HG02610 (cell line): ENCODE data around the gene ZNF532.

ENCODE experiments used
- ATAC-seq: cut with Tn5 transposase; IDR thresholded peaks from one replicate; pipeline ENCODE4 v1.9.1; 2021; ENCODE audit warnings: mild to moderate bottlenecking, moderate library complexity; ENCODE audit not compliant: unreplicated experiment

ZNF532 gene

GRCh38 chr18:58870130-58870529 is 5.5 kb downstream of the ZNF532 start:
- no peak for ATAC-seq

- no peak for ATAC-seq
Measured at GRCh38 chr18:58870621-58871020, 5.9 kb downstream of the ZNF532 start.

DNA sequence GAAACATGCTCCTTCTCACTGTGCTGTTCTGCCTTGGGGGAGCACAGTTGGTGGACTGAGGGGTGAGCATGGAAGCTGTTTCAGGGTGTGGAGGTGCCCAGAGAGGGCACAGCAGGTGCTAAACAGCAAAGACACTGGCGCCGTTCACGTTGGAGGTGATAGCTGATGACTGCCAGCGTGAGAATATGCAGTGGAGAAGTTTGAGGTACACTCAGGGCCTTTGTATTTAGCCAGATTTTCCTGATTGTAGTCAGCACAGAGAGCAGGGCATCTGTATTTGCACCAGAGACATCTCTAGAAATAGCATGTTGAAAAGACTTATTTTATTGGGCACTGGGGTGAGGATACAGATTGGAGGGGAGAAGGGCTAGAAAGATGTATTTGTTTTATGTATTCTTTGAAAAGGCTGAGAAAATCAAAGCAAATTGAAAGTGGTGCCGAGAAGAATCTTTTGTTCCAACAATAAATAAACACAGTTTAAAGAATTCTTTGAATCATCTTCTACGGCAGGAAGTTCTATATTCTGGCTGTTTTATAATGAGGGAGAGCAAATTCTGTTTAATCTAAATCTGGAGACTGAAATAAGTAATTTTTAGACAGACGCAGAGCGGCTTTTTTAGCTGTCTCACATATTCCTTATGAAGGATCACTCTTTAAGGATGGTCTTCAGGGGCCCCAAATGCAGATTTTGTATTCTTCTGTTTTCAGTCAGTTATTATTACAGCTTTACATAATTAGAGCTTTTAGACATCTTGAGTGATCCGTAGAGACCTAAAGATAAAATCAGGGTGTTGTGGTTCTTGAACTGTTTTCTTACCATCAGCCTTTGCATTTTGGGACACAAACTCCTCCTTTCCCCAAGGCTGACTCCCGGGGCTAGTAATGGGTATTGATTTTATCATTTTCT is 7.1 kb downstream of the ZNF532 start:
- ATAC-seq, result no peak

GRCh38 chr18:58878640-58879039 is 14.0 kb downstream of the ZNF532 start:
- ATAC-seq, result no peak

DNA sequence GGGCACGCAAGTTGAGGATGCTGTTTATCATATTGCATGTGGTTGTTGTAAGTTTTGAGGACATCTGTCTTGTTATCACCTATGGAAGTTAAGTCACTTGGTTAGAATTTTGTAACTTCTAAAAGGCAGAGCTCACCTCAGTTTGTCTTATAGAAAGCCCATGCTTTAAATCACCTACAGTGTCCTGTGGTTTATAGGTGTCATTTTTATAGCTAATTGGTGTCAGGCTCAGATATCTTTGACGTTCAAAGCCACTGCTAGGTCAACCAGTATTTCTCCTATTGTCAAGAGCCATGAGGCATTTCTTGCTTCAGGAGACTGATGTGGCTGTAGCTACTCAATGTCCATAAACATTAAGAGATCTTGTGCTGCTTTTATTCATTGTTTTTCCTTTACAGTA is 16.8 kb downstream of the ZNF532 start:
- ATAC-seq, result no peak

GRCh38 chr18:58882044-58882443 is 17.4 kb downstream of the ZNF532 start:
- ATAC-seq, result no peak

- no peak for ATAC-seq
Measured at GRCh38 chr18:58882686-58883085, 18.0 kb downstream of the ZNF532 start.

- ATAC-seq, result no peak
Measured at GRCh38 chr18:58884680-58885079, 20.0 kb downstream of the ZNF532 start.

- ATAC-seq, result no peak
Measured at GRCh38 chr18:58886431-58886830, 21.8 kb downstream of the ZNF532 start.

DNA sequence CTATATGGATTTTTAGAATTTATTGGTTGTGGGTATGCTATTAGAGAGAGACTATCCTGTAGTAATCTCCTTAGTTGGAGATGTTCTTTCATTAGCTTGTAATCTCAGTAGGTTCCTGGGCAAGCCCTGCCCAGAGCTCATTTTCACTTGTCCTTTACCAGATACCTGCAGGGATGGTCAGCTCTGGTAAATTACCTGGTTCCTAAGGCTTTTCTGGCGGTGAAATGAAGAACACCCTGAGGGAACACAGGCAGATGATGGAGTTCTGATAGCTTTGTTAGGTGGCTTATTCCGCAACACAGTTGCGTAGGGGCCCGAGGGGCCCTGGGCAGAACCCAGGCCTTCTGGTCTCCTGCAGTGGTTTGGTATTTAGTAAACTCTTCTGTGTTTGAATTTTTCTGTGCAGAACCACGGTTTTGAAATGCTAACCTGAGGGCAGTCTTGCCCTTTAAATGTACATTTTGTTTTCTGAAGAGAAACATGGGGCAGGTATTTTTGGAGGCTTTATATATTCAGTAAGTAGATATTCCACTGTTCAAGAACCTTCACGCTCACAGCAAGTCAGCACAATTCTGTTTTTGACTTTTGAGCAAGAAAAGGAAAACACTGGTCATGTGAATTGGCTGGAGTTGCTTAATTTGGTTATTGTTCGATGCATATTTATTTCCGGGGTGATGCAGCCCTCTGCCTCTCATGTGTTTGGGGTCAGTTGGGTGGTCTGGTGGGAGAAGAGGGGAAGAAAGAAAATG is 22.4 kb downstream of the ZNF532 start:
- ATAC-seq, result no peak

DNA sequence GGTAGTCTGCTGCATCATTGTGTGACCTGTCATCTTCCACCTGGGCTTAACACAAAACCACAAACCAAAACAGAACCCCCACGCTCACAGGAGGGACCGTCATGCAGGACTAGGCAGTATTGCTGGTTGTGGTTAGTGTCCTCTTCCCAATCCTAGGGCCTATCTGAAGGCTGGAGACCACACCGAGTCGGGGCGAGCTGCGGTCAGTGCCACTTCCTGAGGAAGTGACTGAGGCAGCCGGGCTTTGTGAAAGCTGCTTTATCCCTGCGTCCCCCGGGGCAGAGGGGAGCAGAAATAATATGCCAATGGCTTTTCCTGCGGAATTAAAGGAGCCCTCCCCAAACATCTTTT is 22.9 kb downstream of the ZNF532 start:
- peak; percentile 66 for ATAC-seq

DNA sequence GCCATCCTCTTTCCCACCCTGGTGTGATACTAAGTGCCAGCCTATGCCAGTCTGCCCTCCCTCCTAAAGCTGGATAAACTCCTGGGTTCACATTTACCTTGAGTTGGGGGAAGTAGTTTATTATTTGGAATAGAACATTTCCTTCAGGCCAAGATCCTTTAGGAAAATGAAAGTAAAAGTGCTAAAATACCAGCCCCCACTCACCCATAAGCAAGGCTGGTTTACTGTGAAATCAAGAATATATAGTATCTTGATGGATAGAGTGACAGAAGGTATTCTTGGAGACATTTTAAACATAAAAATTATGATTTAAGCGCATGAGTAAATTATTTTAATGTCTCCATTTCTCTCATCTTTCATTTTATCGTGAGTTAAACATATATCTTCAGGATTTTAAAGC is 27.1 kb downstream of the ZNF532 start:
- no peak for ATAC-seq

GRCh38 chr18:58892488-58892887 is 27.8 kb downstream of the ZNF532 start:
- no peak for ATAC-seq

GRCh38 chr18:58893388-58894099 is 28.9 kb downstream of the ZNF532 start:
- no peak for ATAC-seq

DNA sequence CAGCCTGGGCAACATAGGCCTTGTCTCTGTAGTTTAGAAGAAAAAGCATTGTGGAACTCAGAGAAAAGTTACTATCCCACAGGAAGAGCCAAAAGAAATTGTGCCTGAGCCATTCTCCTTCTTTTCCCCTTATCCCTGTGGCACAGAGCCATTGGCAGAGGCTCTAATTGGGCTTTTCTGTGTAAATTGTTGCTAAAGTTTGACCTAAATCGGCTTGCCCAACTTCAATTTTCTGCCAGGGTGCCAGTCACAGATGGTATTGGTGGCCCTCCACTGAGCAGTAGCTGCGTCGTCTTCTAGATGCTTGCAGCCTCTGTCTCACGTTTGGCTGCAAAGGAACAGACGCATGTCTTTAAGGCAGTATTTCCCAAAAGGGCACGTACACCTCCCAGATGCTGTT is 30.3 kb downstream of the ZNF532 start:
- ATAC-seq, result no peak

GRCh38 chr18:58895385-58895784 is 30.7 kb downstream of the ZNF532 start:
- ATAC-seq, result no peak

DNA sequence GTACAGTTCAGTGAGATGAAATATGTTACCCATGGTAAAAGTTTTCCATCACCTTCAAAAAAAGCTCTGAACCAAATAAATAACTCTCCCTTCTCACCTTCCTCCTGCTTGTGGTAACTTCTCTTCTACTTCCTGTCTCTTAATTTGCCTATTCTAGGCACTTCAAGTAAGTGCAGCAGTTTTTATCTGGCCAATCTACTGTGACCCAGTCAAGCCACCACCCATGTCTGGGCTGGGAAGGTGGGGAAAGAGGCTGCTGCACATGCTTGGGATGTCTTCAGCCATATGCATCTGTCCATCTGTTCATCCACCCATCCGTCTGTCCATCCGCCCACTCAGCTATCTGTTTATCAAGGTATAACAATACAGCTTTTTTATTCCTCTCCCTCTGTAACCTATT is 31.6 kb downstream of the ZNF532 start:
- ATAC-seq, result peak; percentile 85

DNA sequence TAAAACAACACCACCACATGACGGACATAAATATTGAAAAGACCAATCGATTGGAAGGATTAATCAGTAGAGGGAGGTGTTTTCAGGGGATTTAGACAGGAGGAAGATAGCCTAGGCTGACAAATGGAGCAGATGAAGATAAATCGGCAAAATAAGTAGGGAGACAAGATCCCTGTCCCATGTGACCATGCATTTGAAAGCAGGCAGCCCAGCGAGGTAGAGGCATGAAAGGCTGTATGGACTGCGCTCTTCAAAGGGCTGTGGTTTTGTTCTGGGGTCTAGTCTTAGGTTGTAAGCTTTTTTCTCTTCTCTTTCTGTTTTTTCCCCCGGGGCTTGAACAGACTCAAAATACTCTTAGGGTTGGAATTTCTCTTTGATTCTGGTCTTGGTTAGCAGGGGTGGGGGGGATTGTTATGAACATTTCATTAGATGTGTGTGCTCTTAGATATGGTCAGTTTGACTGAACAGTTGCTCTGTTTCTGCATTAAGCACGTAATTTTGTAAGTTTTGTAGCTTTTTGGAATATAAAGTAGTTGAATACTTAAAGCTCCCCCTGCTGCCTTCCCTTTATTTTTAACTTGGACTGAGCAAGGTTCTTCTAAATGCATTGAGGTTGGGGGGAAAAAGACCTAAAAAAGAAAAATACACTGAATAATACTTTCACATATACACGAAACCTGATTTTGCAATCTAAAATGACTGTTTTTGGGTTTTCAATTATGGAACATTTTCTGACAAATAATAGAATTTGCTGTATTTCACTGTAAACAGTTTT is 32.2 kb downstream of the ZNF532 start:
- no peak for ATAC-seq

DNA sequence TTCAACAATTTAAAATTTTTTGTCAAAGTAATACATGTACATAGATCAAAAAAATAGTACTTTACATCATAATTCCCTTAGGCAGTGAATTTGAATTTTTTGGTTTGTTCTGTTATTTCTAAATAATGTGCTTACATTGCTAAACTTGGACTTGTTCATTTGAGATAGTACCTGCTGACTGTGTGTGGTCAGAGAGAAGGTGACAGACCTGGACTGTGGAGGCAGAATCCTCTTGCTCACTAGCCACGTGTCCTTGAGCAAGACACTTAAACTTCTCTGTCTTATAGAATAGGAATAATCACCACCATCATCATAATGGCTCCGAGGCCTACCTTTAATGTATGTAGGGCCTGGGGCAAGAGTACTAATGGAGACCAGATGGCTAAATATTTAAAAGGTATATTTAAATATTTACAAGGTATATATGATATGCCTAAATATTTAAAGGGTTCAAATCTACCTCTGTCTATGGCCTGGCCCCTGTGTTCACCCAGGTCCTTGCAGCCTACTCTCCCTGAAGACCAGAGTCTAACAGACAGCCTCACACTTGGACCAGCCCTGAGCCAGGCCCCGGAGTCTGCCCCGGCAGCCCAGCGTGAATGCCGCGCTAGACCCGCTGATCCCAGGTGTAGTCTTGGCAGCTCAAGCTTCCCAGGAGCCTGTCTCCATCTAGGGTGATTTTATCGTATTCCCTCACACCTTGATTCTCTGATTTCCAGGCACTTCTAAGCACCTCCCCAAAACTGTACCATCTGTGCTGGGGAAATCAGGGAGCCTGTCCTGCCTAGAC is 33.5 kb downstream of the ZNF532 start:
- ATAC-seq, result no peak

- no peak for ATAC-seq
Measured at GRCh38 chr18:58900015-58900649, 35.5 kb downstream of the ZNF532 start.
